Left ventricle myocardium inferior (tissue), 1 donor: Measurements from ENCODE around the gene ROR1. TPM values are rescaled to one million over a fixed set of nuclear protein-coding genes. Genes with fewer than 3 reads are reported as not detected.

ENCODE experiments used
- DNase-seq: peaks from one replicate; pipeline ENCODE4 v3.0.0-alpha.2; 2020
- H3K27ac ChIP-seq: fragments of 200-600 bp; replicated peaks from 2 replicates; pipeline ENCODE4 v1.8.0; 2021
- H3K27me3 ChIP-seq: fragments of 200-600 bp; 2 replicates; pipeline ENCODE4 v1.8.0; 2021; ENCODE audit warnings: low read depth
- H3K36me3 ChIP-seq: fragments of 200-600 bp; 2 replicates; pipeline ENCODE4 v1.8.0; 2021
- H3K4me1 ChIP-seq: fragments of 200-600 bp; 2 replicates; pipeline ENCODE4 v1.8.0; 2021
- H3K4me3 ChIP-seq: fragments of 200-600 bp; 2 replicates; pipeline ENCODE4 v1.8.0; 2021; ENCODE audit warnings: mild to moderate bottlenecking, moderate library complexity
- H3K9me3 ChIP-seq: fragments of 200-600 bp; replicated peaks from 2 replicates; pipeline ENCODE4 v1.8.0; 2021
- CTCF ChIP-seq: fragments of 200-600 bp; IDR thresholded peaks from 2 replicates; pipeline ENCODE4 v1.8.0; 2021; ENCODE audit warnings: antibody characterized with exemption, mild to moderate bottlenecking, borderline replicate concordance
- intact Hi-C: fragments of 100-400 bp; cut with micrococcal nuclease; formaldehyde crosslinking; loops from one replicate; pipeline ENCODE4 v1.11.0; 2022
- total RNA-seq: library from RNA; stranded (reverse); fragmentation: NEBNext Ultra II Directional; extraction: Animal tissue kit (Norgen Biotek cat#: 25700); gene quantifications from one replicate; pipeline ENCODE4 v1.2.1, GENCODE V29; 2021
- donor health status: DM: no; HTN: yes; CAD: no; lungs with severe emphysema.

ROR1 gene
- total RNA-seq, 1 donor from 2014 or later: 14.0 TPM

GRCh38 chr1:64112281-64112680, 338.5 kb downstream of the ROR1 start:
- intact Hi-C loops: no loop called here
- no peak overlapping the region for H3K4me3 ChIP-seq

GRCh38 chr1:64114012-64114525, 340.3 kb downstream of the ROR1 start:
- Histone ChIP-seq H3K4me3 (no peak overlapping the region), H3K4me1 (peaks cover 14% of the 10 kb centered on the region)
- no peak for DNase-seq

More at GRCh38 chr1:64112281-64112680, 338.5 kb downstream of the ROR1 start:
- no peak for TF ChIP-seq CTCF
- Histone ChIP-seq H3K27me3 (no peaks in the 10 kb centered on the region), H3K27ac (no peak overlapping the region), H3K4me1 (peaks cover 14% of the 10 kb centered on the region), H3K9me3 (no peaks in the 10 kb centered on the region), H3K36me3 (no peaks in the 10 kb centered on the region)
- no peak for DNase-seq

GRCh38 chr1:64116537-64116936, 342.7 kb downstream of the ROR1 start:
- Histone ChIP-seq H3K27ac (no peak overlapping the region), H3K9me3 (no peaks in the 10 kb centered on the region), H3K4me1 (peaks cover 14% of the 10 kb centered on the region), H3K4me3 (no peak overlapping the region), H3K36me3 (no peaks in the 10 kb centered on the region), H3K27me3 (no peaks in the 10 kb centered on the region)
- DNase-seq: no peak
- intact Hi-C loops: no loop called here
- no peak for TF ChIP-seq CTCF

More at GRCh38 chr1:64114012-64114525, 340.3 kb downstream of the ROR1 start:
- H3K9me3 ChIP-seq: no peaks in the 10 kb centered on the region
- no peaks in the 10 kb centered on the region for H3K27me3 ChIP-seq
- no peak for TF ChIP-seq CTCF
- intact Hi-C loops: no loop called here
- H3K36me3 ChIP-seq: no peaks in the 10 kb centered on the region
- no peak overlapping the region for H3K27ac ChIP-seq

- no peaks in the 10 kb centered on the region for H3K36me3 ChIP-seq
- intact Hi-C loops: no loop called here
- no peak for DNase-seq
- H3K27me3 ChIP-seq: no peaks in the 10 kb centered on the region
- no peak overlapping the region for H3K4me3 ChIP-seq
- no peak for TF ChIP-seq CTCF
- H3K9me3 ChIP-seq: no peaks in the 10 kb centered on the region
- peaks cover 14% of the 10 kb centered on the region for H3K4me1 ChIP-seq
- no peak overlapping the region for H3K27ac ChIP-seq
These were observed 343.7 kb downstream of the ROR1 start for GRCh38 chr1:64117492-64117891.

- no peaks in the 10 kb centered on the region for H3K36me3 ChIP-seq
- no peaks in the 10 kb centered on the region for H3K27me3 ChIP-seq
- H3K4me3 ChIP-seq: no peak overlapping the region
- TF ChIP-seq CTCF: no peak
- DNase-seq: no peak
- H3K9me3 ChIP-seq: no peaks in the 10 kb centered on the region
- H3K4me1 ChIP-seq: peaks cover 4% of the 10 kb centered on the region
- intact Hi-C loops: no loop called here
- H3K27ac ChIP-seq: no peak overlapping the region
These were observed 348.1 kb downstream of the ROR1 start for GRCh38 chr1:64121766-64122385.
